Fibroblast of skin of back (primary cell): ENCODE results near the gene IPMK.
"Not testable (repeated sequence)": the region's sequence is repeated elsewhere in the genome, so short reads cannot be mapped to it uniquely, and the experiment has no call there.

Experiments
- DNase-seq: peaks from one replicate; pipeline ENCODE4 v3.0.0-alpha.2; 2013

The IPMK gene

GRCh38 chr10:58220769-58221451 lies 46.8 kb downstream of the IPMK start:
- peak; percentile 40 for DNase-seq

DNA sequence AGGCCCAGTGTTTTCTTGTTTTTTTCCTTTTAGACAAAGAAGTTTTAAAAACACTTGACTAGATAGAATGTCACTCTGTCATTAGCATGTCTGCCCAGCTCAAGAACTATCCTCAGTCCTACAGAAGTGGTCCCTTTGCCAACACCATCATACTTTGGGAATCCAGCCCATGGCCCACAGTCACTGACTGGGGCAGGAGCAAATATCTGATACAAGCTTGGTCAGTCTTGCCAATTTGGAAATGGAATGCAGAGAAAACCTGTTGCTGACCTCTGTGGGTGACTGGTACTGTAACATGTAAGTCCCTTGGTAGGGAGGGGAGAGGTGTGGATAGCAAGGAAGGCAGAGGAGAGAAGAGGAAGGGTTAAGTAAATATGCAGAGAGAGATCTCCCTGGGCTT lies 47.8 kb downstream of the IPMK start:
- no peak for DNase-seq

DNA sequence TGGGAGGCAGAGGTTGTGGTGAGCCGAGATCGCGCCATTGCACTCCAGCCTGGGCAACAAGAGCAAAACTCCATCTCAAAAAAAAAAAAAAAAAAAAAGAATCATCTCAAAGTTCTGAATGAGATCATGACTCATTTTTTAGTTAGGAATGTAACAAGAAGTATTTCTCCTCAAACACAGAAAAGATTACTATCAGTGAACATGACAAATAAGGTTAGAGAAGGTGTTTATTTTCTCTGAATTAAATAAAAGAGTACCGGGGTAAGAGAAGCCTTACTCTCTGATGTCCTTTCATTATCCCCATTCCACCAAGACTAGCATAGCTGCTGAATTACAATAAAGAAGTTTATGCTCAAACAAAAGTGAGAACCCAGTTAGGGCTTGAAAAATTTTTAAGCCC lies 50.1 kb downstream of the IPMK start:
- peak; percentile 32 for DNase-seq

DNA sequence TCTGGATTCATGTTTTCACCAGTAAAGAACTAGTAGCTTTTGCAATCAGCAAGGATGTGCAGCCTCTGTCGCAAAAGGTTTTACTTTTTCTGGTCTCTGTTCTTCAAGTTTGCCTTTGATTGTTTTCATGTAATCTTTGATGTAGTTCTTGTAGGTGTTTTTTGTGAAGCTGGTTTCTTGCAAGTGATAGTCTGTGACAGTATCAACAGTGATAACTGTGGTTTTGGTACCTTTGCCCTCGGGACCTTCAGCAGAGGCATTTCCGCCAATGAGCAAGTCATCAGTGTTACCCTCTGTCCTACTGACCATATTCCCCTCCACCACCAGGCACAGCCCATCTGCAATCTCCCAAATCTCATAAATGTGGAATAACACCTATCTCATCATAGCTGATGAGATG lies 55.1 kb downstream of the IPMK start:
- DNase-seq = no peak

DNA sequence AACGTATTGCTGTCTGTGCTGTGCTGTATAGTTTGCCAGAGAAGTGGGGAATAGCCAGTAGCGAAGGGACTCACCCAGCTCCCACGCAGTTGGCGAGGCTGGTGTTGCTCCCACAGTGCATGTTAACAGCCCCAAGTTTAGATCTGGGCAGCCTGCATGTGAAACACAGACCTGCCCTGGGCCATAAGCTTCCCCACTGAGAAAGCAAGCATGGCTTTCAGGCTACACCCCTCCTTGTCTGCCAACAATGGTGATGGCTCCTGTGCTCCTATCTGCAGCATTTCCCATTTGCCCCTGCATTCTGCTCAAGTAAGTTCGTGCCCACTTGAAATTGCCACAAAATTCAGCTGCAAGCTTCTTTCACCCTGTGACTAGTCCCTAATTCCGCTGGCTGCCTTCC lies 57.5 kb downstream of the IPMK start:
- DNase-seq = no peak

DNA sequence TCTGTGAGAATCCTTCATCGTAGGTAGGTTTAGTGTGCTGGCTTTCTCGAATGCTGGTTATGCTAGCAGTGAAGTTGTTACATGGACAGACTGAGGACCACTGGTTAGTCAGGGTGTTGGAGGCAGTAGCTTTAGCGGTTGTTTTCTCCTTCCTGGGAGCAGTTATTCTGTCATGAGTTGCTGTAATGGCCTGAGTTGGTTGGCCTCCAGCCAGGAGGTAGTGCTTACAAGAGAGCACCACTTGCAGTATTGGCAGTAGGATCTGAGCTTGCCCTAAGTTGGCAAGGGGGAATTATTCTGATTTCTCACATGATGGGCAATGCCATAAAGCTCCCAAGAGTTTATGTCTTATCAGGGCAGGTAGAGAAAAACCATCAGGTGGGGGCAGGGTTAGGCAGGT lies 58.0 kb downstream of the IPMK start:
- DNase-seq = no peak

- no peak for DNase-seq
Measured at GRCh38 chr10:58206251-58206650, 61.4 kb downstream of the IPMK start.

- DNase-seq = no peak
Measured at GRCh38 chr10:58201704-58202103, 66.0 kb downstream of the IPMK start.

DNA sequence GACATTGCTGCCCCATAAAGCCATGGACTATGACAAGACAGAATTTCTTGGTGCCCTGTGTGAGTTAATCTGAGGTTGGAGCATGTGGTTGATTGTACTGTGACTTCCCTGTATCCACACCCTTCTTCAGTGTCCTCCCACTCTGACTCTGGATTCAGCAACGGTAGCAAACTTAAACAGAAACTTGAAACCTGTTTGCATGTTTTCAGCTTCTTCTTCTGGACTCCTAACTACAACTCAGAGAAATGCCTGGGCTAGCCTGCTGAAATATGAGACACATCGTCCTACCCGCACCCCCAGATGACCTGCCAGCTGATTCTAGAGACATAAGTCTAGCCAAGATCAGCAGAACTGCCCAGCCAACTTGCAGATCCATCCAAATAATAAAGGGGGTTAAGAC lies 78.4 kb downstream of the IPMK start:
- DNase-seq = no peak

DNA sequence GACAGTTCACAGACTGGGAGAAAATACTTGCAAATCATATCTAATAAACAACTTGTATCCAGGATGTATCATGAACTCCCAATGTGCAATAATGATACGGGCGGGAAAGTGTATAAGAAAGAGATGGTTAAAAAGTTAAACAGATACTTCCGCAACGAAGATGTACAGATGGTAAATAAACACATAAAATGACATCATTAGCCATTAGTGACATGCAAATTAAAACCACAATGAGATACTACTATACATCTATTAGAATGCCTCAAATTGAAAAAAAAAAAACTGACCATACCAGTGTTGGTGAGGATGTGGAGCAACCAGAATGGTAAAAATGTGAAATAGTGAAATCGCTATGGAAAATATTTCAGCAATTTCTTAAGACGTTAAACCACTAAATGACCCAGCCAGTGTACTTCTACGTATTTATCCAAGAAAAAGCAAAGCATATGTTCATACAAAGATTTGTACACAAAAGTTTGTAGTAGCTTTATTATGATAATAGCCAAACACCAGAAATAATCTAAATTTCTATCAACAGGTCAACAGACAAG lies 83.5 kb downstream of the IPMK start:
- DNase-seq = no peak

GRCh38 chr10:58180666-58181065 lies 87.0 kb downstream of the IPMK start:
- no peak for DNase-seq

DNA sequence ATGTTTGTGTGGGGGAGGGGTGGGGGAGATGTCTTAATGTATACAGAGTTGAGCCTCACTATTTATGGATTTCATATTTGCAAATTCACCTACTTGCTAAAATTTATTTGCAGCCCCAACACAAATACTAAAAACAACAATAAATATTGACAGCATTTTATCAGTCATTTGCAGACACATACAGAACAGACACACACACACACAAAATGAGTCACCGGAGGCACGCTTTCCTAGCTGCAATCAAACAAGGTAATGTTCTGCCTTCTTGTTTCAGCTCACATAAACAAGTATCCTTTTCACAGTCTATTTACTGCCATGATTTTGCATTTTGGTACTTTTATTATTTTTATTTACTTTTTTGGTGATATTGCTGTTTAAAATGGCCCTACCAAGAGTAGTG lies 88.5 kb downstream of the IPMK start:
- DNase-seq = no peak

- DNase-seq = no peak
Measured at GRCh38 chr10:58178811-58179210, 88.9 kb downstream of the IPMK start.

DNA sequence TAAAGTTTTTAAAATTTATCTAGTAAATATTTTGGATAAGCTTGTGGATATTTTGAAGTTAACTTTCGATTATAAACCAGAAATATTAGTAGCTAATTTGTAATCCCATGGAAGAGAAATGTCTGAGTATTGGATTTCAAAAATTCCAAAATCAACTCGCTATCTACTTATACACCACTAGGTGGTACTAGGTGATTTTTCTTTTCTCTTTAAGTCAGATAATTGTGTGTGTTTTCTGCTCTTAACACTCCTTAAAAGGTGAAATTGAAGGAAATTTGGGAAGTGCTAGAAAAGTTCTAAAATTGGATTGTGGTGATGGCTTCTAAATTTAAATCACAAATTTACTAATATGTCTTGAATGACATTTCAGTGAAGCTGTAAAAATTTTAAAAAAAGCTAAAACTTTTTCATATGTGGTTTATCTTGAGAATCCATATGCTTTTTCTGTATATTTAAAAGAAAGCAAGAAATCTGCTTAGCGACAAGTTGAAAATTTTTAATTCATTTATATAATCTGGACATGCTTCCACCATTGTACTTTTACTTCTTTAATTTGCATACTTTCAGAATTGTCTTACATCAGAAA lies 90.2 kb downstream of the IPMK start:
- peak; percentile 28 for DNase-seq

DNA sequence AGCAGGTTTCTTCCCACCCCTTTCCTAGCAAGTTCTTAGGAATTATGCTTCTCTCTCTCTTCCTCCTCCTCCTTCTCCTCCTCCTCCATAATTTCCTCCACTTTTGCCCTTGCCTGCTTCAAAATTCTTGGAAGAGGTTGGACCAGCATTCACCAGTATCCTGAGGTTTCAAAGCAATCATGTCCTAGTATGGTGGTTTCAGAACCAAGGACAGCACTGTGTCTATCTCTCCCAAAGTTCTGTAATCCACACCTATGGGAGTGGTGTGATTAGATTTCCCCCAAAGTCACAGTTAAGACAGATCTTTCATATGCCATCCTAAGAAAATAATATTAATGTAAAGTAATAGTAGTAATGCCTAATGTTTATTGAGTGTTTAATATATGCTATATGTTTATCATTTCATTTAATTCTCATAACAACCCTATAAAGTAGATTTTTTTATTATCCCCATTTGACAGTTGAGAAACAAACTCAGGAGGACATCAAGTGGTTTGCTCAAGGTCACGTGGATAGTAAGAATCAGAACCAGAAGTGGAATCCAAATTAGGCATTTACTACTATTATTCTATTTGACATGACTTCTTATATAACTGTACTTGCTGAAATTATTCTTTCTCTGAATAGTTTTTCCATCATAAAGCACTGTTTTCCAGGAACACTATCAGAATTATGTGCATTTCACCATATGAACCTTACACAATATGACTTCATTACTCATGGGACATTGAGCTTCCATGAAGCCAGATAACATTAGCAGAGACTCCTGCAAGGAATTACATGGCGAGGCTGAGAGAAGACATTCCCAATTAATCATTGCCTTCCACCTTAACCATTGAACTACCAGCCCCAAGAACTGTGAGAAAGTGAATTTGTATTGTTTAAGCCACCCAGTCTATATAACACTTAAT lies 91.4 kb downstream of the IPMK start:
- DNase-seq = peak; percentile 34

DNA sequence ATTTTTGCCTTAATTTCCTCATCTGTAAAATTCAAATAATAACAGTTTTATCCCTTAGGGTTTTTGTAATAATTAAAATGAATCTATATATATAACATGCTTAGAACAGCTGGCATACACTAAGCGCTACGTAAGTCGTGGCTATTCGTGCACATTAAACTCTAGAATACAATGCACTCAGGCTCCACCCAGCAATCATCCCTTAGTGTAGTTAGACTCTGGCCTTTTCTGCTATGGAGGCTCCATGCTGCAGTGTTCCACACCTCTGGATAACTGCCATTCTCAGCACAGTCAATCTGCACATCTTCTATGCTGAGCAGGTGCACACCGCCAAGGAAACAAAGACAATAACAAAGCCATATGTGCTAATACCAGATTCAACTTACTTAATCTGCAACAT lies 92.9 kb downstream of the IPMK start:
- no peak for DNase-seq

DNA sequence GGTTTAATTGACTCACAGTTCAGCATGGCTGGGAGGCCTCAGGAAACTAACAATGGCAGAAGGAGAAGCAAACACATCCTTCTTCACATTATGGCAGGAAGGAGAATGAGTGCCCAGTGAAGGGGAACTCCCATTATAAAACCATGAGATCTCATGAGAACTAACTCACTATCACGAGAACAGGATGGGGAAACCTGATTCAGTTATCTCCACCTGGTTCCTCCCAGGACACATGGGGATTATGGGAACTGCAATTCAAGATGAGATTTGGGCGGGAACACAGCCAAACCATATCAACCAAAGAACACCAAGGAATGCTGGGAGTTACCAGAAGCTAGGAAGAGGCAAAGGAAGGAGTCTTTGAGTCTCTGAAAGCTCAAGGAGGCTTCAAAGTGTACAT lies 94.3 kb downstream of the IPMK start:
- DNase-seq = no peak

DNA sequence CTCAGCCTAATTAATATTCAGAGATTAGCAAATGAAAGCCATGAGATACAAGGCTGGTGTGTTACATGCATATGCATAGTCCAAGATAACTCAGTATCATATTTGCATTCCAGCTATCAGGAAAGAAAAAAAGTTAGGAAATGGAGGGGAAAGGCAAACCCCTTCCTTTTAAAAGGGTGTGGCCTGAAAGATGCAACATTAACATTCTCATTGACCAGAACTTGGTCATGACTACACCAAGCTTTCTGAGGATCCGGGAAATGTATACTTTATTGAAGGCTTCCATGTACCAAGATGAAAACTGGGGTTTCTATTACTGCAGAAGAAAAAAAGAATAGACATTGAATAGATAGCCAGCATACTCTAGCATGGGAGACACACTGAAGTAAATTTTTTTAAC lies 96.5 kb downstream of the IPMK start:
- no peak for DNase-seq

- DNase-seq = no peak
Measured at GRCh38 chr10:58164517-58164916, 103.2 kb downstream of the IPMK start.

DNA sequence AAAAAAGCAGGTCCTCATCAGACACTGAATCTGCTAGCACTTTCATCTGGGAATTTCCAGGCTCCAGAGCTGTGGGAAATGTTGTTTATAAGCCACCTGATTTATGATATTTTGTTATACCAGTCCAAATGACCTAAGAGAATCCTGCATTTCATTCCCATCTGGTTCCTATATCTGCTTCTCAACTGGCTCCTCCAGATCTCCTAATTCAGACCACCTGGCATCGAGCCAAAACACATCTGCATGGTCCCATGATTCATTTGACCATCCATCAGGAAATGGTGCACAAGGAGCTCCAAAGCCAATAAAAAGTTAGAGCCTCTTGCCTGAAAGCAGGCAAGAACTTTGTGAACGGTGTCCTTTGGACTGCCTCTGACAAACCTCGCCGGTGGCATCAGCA lies 108.9 kb downstream of the IPMK start:
- DNase-seq = no peak

DNA sequence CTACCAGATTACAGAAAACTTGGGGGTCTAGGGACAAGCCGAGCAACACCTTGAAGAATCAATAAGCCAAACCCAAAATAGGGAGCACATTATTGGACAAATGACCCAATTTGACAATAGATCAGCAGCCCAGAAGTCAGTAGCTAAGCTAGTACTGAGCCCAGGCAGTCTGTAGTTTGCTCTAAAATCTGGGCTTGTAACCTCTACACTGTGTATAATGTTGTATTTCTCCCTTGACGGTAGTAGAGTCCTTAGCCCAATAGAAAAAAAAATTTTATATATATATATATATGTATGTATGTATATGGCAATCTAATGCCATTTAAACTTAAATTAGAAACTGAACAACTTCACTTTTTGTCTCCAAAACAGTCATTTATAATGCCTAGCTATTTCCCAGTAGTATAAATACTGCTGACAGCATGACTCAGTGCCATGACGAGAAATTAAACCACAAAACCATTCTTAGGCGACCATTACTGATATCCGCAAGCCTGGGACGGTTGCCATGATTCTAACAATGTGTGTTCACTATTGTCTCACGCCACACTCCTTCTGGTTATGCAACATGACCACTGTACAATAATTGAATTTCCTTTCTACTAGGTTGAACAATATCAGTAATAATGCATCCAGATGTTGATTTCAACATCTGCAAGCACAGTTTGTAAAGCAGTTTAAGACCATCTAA lies 110.5 kb downstream of the IPMK start:
- DNase-seq = peak; percentile 96

DNA sequence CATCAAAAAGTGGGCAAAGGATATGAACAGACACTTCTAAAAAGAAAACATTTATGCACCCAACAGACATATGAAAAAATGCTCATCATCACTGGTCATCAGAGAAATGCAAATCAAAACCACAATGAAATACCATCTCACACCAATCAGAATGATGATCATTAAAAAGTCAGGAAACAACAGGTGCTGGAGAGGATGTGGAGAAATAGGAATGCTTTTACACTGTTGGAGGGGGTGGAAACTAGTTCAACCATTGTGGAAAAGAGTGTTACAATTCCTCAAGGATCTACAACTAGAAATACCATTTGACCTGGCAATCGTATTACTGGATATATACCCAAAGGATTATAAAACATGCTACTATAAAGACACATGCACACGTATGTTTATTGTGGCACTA lies 111.8 kb downstream of the IPMK start:
- DNase-seq = not testable (repeated sequence)

DNA sequence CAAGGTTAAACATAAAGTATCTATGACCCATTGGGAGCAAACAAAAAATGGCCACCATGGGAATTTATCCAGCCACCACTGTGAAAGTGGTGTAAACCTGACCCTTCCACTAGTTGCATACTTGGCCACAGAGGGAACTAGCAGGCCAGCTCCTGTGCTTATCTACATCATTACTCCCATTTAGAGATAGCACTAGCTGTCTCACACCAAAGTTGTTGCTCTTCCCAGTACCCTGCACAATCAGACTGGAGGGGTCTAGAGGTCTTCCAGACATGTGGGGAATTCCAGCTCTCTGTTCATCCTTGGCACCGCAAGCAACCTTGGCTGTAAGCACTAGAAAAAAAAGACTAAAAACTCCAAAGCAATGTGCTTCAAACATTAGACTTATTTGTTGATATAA lies 113.9 kb downstream of the IPMK start:
- DNase-seq = no peak
